B cell (primary cell): ENCODE results near the gene CNOT4.

ENCODE experiments used
- EZH2 ChIP-seq: IDR thresholded peaks from 2 replicates; pipeline ENCODE4 v1.6.1; 2012; ENCODE audit warnings: borderline replicate concordance, low read depth, mild to moderate bottlenecking, moderate library complexity, low read length; ENCODE audit not compliant: insufficient read depth, poor library complexity, severe bottlenecking
- TF ChIP-seq, protein P1 (sequence below): fragments of 200-600 bp; IDR thresholded peaks from one replicate; pipeline ENCODE4 v1.8.0; 2022; ENCODE audit warnings: antibody characterized with exemption, mild to moderate bottlenecking

DNA sequence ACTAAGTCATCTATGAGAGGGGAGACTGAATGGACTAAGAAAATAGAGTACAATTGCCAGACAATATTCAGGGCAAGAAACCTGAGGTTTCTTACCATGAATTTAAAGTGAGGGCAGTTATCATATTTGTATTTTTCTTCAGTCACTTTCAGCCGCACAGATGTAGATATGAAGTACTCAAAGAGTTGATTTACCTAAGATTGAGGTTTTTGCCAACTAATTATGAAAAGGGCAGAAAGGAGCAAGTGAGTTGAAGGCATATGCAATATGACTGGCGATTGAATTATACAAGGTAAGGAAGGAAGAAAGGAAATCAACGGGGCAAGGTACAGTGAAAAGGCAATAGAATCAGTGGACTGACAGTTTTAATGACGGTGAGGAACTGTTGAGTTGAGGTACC, 17.8 kb downstream of the CNOT4 start:
- TF ChIP-seq, protein P1, sequence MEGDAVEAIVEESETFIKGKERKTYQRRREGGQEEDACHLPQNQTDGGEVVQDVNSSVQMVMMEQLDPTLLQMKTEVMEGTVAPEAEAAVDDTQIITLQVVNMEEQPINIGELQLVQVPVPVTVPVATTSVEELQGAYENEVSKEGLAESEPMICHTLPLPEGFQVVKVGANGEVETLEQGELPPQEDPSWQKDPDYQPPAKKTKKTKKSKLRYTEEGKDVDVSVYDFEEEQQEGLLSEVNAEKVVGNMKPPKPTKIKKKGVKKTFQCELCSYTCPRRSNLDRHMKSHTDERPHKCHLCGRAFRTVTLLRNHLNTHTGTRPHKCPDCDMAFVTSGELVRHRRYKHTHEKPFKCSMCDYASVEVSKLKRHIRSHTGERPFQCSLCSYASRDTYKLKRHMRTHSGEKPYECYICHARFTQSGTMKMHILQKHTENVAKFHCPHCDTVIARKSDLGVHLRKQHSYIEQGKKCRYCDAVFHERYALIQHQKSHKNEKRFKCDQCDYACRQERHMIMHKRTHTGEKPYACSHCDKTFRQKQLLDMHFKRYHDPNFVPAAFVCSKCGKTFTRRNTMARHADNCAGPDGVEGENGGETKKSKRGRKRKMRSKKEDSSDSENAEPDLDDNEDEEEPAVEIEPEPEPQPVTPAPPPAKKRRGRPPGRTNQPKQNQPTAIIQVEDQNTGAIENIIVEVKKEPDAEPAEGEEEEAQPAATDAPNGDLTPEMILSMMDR, result no peak
- no peak for TF ChIP-seq EZH2
